ENCODE results near the gene TSPEAR.
"Not testable (repeated sequence)": the region's sequence is repeated elsewhere in the genome, so short reads cannot be mapped to it uniquely, and the experiment has no call there.

The TSPEAR gene

GRCh38 chr21:44580231-44580821, 131.0 kb downstream of the TSPEAR start, which contains the start of gene KRTAP10-5:
KRTAP10-5 (minus strand) TSS chr21:44580604; CDS start chr21:44580578, 26 bp downstream.
- not testable (repeated sequence) for DNase-seq

DNA sequence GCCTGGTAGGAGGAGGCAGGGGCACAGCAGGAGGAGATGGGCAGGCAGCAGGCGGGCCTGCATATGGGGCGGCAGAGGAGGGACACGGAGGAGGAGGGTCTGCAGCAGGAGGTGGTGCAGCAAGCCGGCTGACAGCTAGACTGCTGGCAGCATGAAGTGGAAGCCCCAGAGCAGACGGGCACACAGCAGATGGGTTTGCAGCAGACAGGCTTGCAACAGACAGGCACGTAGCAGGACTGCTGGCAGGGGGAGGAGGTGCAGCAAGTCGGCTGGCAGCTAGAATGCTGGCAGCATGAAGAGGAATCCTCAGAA, 131.6 kb downstream of the TSPEAR start:
- no peak for DNase-seq

GRCh38 chr21:44579056-44579832, 132.1 kb downstream of the TSPEAR start:
- no peak for DNase-seq

DNA sequence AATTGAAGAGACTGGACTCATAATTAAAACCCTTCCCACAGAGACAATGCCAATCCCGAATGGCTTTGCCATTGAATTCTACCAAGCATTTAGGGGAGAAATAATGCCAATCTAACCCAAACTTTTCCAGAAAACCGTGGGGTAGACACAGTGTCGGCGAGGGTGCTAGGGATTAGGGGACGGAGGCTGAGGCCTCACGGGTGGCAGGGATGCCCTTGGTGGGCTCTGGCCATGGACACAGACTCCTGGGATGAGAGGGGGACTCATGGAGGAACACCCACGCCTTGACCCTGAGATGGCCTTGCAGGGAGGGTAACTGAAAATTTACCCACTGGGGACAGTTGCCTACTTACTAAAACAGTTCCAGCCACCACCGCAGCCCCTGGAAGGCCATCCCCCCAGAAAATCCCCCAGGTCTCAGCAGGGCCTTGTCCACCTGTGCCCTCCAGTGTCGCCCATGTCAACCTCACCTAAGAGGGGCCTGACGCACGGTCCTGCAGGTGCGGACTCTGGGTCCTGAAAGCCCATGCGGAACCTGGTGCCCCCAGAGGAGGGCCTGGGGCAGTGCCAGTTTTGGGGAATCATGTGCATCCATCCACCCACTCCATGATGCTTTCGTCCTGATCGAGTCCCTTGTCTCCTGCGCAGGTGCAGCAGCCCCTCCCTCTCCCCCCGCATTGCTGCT, 132.9 kb downstream of the TSPEAR start:
- DNase-seq: no peak

DNA sequence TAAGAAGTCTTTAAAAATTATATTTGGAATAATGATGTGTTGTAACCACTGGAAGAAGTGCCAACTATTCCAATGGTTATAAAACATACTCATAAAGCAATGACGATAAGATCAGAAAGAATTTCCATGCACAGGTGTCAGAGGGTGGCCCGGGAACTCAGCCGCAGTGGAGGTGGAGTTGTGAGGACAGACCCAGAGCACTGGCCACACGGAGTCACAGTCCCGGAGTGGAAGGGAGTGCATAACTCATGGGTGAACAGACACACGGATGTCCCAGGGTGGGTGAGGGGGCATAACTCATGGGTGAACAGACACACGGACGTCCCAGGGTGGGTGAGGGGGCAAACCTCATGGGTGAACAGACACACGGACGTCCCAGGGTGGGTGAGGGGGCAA, 135.3 kb downstream of the TSPEAR start:
- no peak for DNase-seq

- DNase-seq: no peak
These were observed 135.9 kb downstream of the TSPEAR start for GRCh38 chr21:44575307-44576024.

DNA sequence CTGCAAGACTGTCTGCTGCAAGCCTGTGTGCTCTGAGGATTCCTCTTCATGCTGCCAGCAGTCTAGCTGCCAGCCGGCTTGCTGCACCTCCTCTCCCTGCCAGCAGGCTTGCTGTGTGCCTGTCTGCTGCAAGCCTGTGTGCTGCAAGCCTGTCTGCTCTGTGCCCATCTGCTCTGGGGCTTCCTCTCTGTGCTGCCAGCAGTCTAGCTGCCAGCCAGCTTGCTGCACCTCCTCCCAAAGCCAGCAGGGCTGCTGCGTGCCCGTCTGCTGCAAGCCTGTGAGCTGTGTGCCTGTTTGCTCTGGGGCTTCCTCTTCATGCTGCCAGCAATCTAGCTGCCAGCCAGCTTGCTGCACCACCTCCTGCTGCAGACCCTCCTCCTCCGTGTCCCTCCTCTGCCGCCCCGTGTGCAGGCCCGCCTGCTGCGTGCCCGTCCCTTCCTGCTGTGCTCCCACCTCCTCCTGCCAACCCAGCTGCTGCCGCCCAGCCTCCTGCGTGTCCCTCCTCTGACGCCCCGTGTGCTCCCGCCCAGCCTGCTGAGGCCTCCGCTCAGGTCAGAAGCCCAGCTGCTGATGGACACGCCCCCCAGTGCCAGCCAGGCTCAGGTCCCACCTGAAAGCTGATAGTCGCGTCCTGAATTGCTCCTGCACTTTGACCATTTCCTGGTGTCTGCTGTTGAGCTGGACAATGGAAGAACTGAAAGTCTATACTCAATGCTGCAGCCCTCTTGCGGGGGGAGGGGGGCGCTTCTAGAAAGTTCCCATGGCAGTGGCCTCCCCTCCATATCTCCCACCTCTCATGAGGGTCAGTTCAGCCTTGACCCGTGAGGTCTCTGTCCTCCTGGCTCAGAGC, 136.7 kb downstream of the TSPEAR start:
- DNase-seq: no peak

- DNase-seq: not testable (repeated sequence)
These were observed 137.5 kb downstream of the TSPEAR start, which contains the start of gene KRTAP10-4 for GRCh38 chr21:44573630-44574456. KRTAP10-4 (plus strand) TSS chr21:44573729; CDS start chr21:44573759, 30 bp downstream.

GRCh38 chr21:44572959-44573583, 138.3 kb downstream of the TSPEAR start:
- no peak for DNase-seq

- DNase-seq: no peak
These were observed 139.3 kb downstream of the TSPEAR start for GRCh38 chr21:44571844-44572782.

- no peak for DNase-seq
These were observed 140.1 kb downstream of the TSPEAR start for GRCh38 chr21:44571296-44571695.

DNA sequence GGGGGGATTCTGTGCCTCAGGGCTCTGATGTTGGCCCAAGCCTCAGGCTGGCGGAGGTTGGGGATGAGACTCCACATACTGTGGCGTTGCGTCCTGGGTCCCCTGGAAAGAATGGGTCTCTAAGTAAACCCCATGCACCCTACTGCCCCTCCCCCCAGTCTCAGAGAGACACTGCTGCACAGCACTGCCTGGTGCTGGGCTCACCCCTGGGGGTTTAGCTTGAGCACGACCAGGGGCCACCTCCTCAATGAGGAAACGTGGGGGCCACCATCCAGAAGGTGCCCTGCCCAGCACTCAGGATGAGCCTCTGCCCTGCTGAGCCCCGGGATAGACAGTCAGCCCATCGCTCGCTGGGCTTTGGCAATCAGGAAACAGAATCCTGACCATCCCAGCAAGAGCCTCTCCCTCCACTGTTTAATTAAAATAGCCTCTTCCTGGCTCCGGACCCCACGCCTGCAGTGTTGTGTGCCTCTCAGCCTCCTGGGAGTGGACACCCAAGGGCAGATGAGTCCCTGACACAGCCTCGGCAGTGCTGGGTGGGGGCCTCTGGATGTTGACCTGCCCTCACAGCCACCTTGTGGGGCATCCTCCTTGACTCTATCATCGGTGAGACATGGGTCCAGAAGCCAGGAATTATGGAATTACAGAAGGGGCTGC, 141.4 kb downstream of the TSPEAR start:
- DNase-seq: no peak

- no peak for DNase-seq
These were observed 142.5 kb downstream of the TSPEAR start for GRCh38 chr21:44568667-44569556.

- no peak for DNase-seq
These were observed 143.1 kb downstream of the TSPEAR start for GRCh38 chr21:44568261-44568660.

- no peak for DNase-seq
These were observed 143.7 kb downstream of the TSPEAR start for GRCh38 chr21:44567481-44568171.

DNA sequence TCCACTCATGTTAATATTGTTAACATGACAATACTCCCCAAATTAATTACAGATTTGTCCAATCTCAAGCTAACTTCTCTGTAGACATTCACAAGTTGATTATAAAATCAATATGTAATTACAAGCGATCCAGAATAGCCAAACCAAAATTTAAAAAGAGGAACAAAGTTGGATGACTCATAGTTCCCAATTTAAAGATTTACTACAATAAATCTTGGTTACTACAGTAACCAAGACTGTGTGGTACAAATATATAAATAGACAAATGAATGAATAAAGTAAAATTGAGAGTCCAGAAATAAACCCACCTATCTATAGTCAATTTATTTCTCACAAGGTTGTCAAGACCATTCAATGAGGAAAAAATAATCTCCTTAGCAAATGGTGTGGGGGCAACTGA, 145.0 kb downstream of the TSPEAR start:
- DNase-seq: no peak

GRCh38 chr21:44564886-44565598, 146.3 kb downstream of the TSPEAR start:
- DNase-seq: no peak
